Kidney epithelial cell (primary cell): ENCODE results near the gene GAL3ST2. TPM values are rescaled to one million over a fixed set of nuclear protein-coding genes. Genes with fewer than 3 reads are reported as not detected.

Source experiments
- DNase-seq: peaks from one replicate; pipeline ENCODE4 v3.0.0-alpha.2; 2010; ENCODE audit warnings: low read depth
- H3K27me3 ChIP-seq: 2 replicates; pipeline ENCODE4 v1.6.0; 2011; ENCODE audit warnings: low read length; ENCODE audit not compliant: control insufficient read depth, insufficient read depth
- H3K36me3 ChIP-seq: 2 replicates; pipeline ENCODE4 v1.5.1; 2011; ENCODE audit warnings: low read length; ENCODE audit not compliant: control insufficient read depth, insufficient read depth
- H3K4me3 ChIP-seq: 2 replicates; pipeline ENCODE4 v1.5.1; 2011; ENCODE audit warnings: low read depth, mild to moderate bottlenecking, control low read depth, low read length
- CTCF ChIP-seq: IDR thresholded peaks from 2 replicates; pipeline ENCODE4 v1.5.1; 2011; ENCODE audit warnings: mild to moderate bottlenecking, moderate library complexity, low read length, control low read depth, inconsistent platforms; ENCODE audit not compliant: insufficient read depth, poor library complexity, severe bottlenecking
- total RNA-seq: library from RNA; depleted of rRNA; stranded (reverse); fragments of >200 nt; gene quantifications from 2 replicates; pipeline ENCODE4 v1.2.3, GENCODE V29; 2015

GAL3ST2 gene
- total RNA-seq, 1 donor from 2014 or later = not detected

GRCh38 chr2:241844831-241845578 is 68.4 kb downstream of the GAL3ST2 start:
- no peak for TF ChIP-seq CTCF
- peaks cover 21% of the 10 kb centered on the region for H3K27me3 ChIP-seq
- no peak overlapping the region for H3K4me3 ChIP-seq
- no peaks in the 10 kb centered on the region for H3K36me3 ChIP-seq
- no peak for DNase-seq

- H3K36me3 ChIP-seq = no peaks in the 10 kb centered on the region
- peaks cover 21% of the 10 kb centered on the region for H3K27me3 ChIP-seq
- TF ChIP-seq CTCF = no peak
- no peak for DNase-seq
- no peak overlapping the region for H3K4me3 ChIP-seq
These were observed 69.8 kb downstream of the GAL3ST2 start for GRCh38 chr2:241846406-241846805.

GRCh38 chr2:241848761-241849615 is 72.4 kb downstream of the GAL3ST2 start:
- no peak overlapping the region for H3K4me3 ChIP-seq
- peaks cover 12% of the 10 kb centered on the region for H3K27me3 ChIP-seq
- no peak for TF ChIP-seq CTCF
- no peak for DNase-seq
- no peaks in the 10 kb centered on the region for H3K36me3 ChIP-seq

GRCh38 chr2:241849616-241850543 is 73.3 kb downstream of the GAL3ST2 start:
- no peak overlapping the region for H3K4me3 ChIP-seq
- no peaks in the 10 kb centered on the region for H3K36me3 ChIP-seq
- DNase-seq = no peak
- peaks cover 4% of the 10 kb centered on the region for H3K27me3 ChIP-seq
- TF ChIP-seq CTCF = no peak

- Histone ChIP-seq H3K36me3 (no peaks in the 10 kb centered on the region), H3K4me3 (no peak overlapping the region), H3K27me3 (no peaks in the 10 kb centered on the region)
- no peak for DNase-seq
- TF ChIP-seq CTCF = no peak
These were observed 74.1 kb downstream of the GAL3ST2 start for GRCh38 chr2:241850544-241851324.
